OCI-LY3 (cell line): ENCODE data around the gene PSMB9.

Experiments used
- H2AFZ ChIP-seq: fragments of 200-600, 300-600 bp; shearing (Covaris generic); 2 replicates; pipeline ENCODE4 v1.6.0; 2014; ENCODE audit warnings: antibody characterized with exemption, low read depth, low read length
- H3K27ac ChIP-seq: fragments of 200-600, 300-600 bp; sonication (generic); 2 replicates; pipeline ENCODE4 v1.5.1; 2014; ENCODE audit warnings: mild to moderate bottlenecking, low read length, moderate library complexity, mixed read lengths
- H3K27me3 ChIP-seq: fragments of 200-600, 300-600 bp; sonication (generic); 2 replicates; pipeline ENCODE4 v1.6.1; 2014; ENCODE audit warnings: low read depth, low read length, mixed read lengths
- H3K36me3 ChIP-seq: fragments of 200-600, 300-600 bp; sonication (generic); replicated peaks from 2 replicates; pipeline ENCODE3; 2014; ENCODE audit warnings: low read depth, low read length, mixed read lengths
- H3K4me1 ChIP-seq: fragments of 300-600, 200-600 bp; sonication (generic); 2 replicates; pipeline ENCODE4 v1.6.1; 2014; ENCODE audit warnings: low read length, mixed read lengths
- H3K4me2 ChIP-seq: fragments of 200-600, 300-600 bp; sonication (generic); 2 replicates; pipeline ENCODE4 v1.6.1; 2014; ENCODE audit warnings: low read length, mixed read lengths
- H3K4me3 ChIP-seq: fragments of 300-600, 200-600 bp; sonication (generic); 2 replicates; pipeline ENCODE4 v1.5.1; 2014; ENCODE audit warnings: antibody characterized with exemption, mild to moderate bottlenecking, low read length, moderate library complexity
- H3K79me2 ChIP-seq: fragments of 300-600, 200-600 bp; shearing (Covaris generic); 2 replicates; pipeline ENCODE4 v1.6.1; 2014; ENCODE audit warnings: mild to moderate bottlenecking, low read length, mixed read lengths
- H3K9ac ChIP-seq: fragments of 300-600, 200-600 bp; shearing (Covaris generic); 2 replicates; pipeline ENCODE4 v1.6.0; 2014; ENCODE audit warnings: mild to moderate bottlenecking, low read length, moderate library complexity
- H3K9me3 ChIP-seq: fragments of 200-600, 300-600 bp; shearing (Covaris generic); 2 replicates; pipeline ENCODE4 v1.6.1; 2014; ENCODE audit warnings: low read length, mixed read lengths; ENCODE audit not compliant: insufficient read depth
- H4K20me1 ChIP-seq: fragments of 200-600, 300-600 bp; sonication (generic); 2 replicates; pipeline ENCODE4 v1.6.1; 2016; ENCODE audit warnings: low read length, mixed read lengths; ENCODE audit not compliant: insufficient read depth
- CTCF ChIP-seq: fragments of 200-600, 300-600 bp; sonication (generic); IDR thresholded peaks from 2 replicates; pipeline ENCODE4 v1.5.1; 2014; ENCODE audit warnings: antibody characterized with exemption, low read length, low read depth
- EZH2phosphoT487 ChIP-seq: fragments of 200-600 bp; shearing (Covaris generic); IDR thresholded peaks from 2 replicates; pipeline ENCODE4 v1.6.1; 2018; ENCODE audit warnings: antibody characterized with exemption, mixed run types, low read depth

PSMB9 gene

GRCh38 chr6:32845384-32845884 is 8.6 kb upstream of the PSMB9 start:
- peak overlapping the region; percentile 86 for H3K4me2 ChIP-seq
- H3K36me3 ChIP-seq: peaks cover 62% of the 10 kb centered on the region
- peak overlapping the region; percentile 81 for H3K4me3 ChIP-seq
- peaks cover 21% of the 10 kb centered on the region for H3K79me2 ChIP-seq
- H3K27ac ChIP-seq: peak overlapping the region; percentile 91
- H4K20me1 ChIP-seq: no peaks in the 10 kb centered on the region
- H3K4me1 ChIP-seq: peaks cover 45% of the 10 kb centered on the region
- TF ChIP-seq CTCF (no peak), EZH2phosphoT487 (no peak)
- peak overlapping the region; percentile 97 for H3K9ac ChIP-seq
- H2AFZ ChIP-seq: no peak overlapping the region
- H3K27me3 ChIP-seq: no peaks in the 10 kb centered on the region
- H3K9me3 ChIP-seq: no peaks in the 10 kb centered on the region

DNA sequence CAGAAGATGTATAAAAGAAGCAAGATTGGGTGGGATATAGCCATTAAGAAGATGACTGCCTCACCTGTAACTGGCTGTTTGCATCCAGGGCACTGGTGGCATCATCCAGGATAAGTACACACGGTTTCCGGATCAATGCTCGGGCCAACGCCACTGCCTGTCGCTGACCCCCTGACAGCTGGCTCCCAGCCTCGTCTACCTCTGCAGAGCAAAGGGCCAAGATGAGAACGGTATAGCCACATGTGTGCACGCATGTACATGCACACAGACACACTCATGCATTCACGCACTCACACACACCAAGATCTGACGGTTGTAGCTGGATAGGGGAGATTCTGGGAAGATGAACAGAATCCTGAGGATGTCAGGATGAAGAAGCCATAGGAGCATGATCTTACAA is 7.0 kb upstream of the PSMB9 start:
- Histone ChIP-seq H3K4me1 (peaks cover 32% of the 10 kb centered on the region), H3K36me3 (peaks cover 65% of the 10 kb centered on the region), H3K4me2 (no peak overlapping the region), H3K27me3 (no peaks in the 10 kb centered on the region), H3K4me3 (no peak overlapping the region), H3K79me2 (peaks cover 31% of the 10 kb centered on the region), H3K27ac (no peak overlapping the region), H4K20me1 (no peaks in the 10 kb centered on the region), H3K9me3 (no peaks in the 10 kb centered on the region), H3K9ac (no peak overlapping the region), H2AFZ (no peak overlapping the region)
- TF ChIP-seq EZH2phosphoT487: no peak
- TF ChIP-seq CTCF: no peak

GRCh38 chr6:32847795-32848194 is 6.2 kb upstream of the PSMB9 start:
- Histone ChIP-seq H3K9me3 (no peaks in the 10 kb centered on the region), H3K36me3 (peaks cover 60% of the 10 kb centered on the region), H2AFZ (no peak overlapping the region), H3K27me3 (no peaks in the 10 kb centered on the region), H4K20me1 (peaks cover 5% of the 10 kb centered on the region; the same call in 1 of the 2 replicates), H3K4me1 (peaks cover 29% of the 10 kb centered on the region), H3K9ac (no peak overlapping the region), H3K4me2 (no peak overlapping the region), H3K4me3 (no peak overlapping the region), H3K27ac (no peak overlapping the region), H3K79me2 (peaks cover 35% of the 10 kb centered on the region)
- TF ChIP-seq CTCF: no peak
- no peak for TF ChIP-seq EZH2phosphoT487

DNA sequence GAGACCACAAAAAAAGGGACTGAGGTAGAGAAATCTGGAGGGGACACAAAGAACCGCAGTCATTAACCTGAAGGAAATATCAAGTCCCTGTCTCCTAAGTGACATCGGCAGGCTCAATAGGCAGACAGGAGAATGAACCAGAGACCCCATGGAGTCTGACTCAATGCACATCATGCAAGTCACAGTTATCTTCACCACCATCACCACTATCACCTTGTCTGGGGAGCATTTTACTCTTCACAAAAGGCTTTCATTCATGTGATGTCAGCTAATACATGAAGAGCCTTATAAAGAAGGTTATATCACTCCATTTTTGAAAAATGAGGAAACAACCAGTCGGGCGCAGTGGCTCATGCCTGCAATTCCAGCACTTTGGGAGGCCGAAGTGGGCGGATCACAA is 4.9 kb upstream of the PSMB9 start:
- H3K36me3 ChIP-seq: peaks cover 58% of the 10 kb centered on the region
- no peak for TF ChIP-seq EZH2phosphoT487
- no peak for TF ChIP-seq CTCF
- peaks cover 30% of the 10 kb centered on the region for H3K79me2 ChIP-seq
- H2AFZ ChIP-seq: no peak overlapping the region
- H3K27ac ChIP-seq: no peak overlapping the region
- H3K4me3 ChIP-seq: no peak overlapping the region
- H3K4me2 ChIP-seq: no peak overlapping the region
- H3K27me3 ChIP-seq: no peaks in the 10 kb centered on the region
- H4K20me1 ChIP-seq: peaks cover 5% of the 10 kb centered on the region; the same call in 1 of the 2 replicates
- peaks cover 24% of the 10 kb centered on the region for H3K4me1 ChIP-seq
- no peak overlapping the region for H3K9ac ChIP-seq
- H3K9me3 ChIP-seq: no peaks in the 10 kb centered on the region
